Tongue (tissue), 2 donors: ENCODE data around the gene GNAL. TPM values are rescaled to one million over a fixed set of nuclear protein-coding genes. Genes with fewer than 3 reads are reported as not detected.
"Not testable (repeated sequence)": the region's sequence is repeated elsewhere in the genome, so short reads cannot be mapped to it uniquely, and the experiment has no call there.

Source experiments
- DNase-seq: peaks from one replicate; pipeline ENCODE4 v3.0.0-alpha.2; 2015
- total RNA-seq: library from RNA; depleted of rRNA; stranded (reverse); fragments of >200 nt; gene quantifications from one replicate; pipeline ENCODE4 v1.2.3, GENCODE V29; 2014

GNAL gene
- total RNA-seq, result 3.9 TPM

DNA sequence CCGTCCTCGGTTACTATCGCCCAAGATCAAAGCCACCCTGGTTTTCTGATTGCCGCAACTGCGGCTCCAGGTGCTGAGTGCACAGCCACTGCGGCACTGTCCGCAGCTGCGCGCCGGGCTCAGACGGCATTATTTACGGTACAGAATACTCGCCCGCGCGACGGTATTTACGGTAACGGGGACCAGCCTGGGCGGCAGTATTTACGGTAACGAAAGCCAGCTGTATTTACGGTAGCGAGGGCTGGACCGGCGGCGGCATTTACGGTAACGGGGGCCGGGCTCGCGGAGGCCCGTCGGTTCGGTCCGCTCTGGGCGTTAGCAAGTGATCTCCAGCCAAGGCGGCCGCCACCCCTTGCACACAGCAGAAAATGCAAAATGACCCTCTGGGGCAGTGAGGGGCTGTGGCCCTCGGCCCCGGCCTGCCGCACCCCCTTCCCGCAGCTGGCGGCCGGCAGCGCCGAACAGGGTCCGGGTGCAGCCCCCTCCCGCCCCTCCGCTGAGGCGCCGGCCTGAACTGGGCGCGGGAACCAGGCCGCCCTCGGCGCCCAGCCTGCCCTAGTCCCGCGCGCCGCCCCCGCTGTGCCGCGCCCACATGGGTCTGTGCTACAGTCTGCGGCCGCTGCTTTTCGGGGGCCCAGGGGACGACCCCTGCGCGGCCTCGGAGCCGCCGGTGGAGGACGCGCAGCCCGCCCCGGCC is at the start of gene GNAL:
Gene GNAL, plus strand, starts transcription at position 293 of the 697 bp plus-strand sequence. Its CDS starts 300 bp downstream, at position 593.
- DNase-seq, result peak; percentile 91

DNA sequence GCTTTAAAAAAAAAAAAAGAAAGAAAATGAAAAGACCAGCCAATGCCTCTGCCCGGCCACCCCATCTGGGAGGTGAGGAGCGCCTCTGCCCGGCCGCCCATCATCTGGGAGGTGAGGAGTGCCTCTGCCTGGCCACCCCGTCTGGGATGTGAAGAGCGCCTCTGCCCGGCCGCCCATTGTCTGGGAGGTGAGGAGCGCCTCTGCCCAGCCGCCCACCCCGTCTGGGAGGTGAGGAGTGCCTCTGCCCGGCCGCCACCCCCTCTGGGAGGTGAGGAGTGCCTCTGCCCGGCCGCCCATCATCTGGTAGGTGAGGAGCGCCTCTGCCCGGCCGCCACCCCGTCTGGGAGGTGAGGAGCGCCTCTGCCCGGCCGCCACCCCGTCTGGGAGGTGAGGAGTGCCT is 41.8 kb upstream of the GNAL start:
- DNase-seq, result not testable (repeated sequence)

DNA sequence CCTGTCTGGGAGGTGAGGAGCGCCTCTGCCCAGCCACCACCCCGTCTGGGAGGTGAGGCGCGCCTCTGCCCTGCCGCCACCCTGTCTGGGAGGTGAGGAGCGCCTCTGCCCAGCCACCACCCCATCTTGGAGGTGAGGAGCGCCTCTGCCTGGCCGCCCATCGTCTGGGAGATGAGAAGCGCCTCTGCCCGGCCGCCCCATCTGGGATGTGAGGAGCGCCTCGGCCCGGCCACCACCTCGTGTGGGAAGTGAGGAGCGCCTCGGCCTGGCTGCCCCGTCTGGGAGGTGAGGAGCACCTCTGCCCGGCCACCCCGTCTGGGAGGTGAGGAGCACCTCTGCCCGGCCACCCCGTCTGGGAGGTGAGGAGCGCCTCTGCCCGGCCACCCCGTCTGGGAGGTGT is 41.3 kb upstream of the GNAL start:
- DNase-seq, result not testable (repeated sequence)

DNA sequence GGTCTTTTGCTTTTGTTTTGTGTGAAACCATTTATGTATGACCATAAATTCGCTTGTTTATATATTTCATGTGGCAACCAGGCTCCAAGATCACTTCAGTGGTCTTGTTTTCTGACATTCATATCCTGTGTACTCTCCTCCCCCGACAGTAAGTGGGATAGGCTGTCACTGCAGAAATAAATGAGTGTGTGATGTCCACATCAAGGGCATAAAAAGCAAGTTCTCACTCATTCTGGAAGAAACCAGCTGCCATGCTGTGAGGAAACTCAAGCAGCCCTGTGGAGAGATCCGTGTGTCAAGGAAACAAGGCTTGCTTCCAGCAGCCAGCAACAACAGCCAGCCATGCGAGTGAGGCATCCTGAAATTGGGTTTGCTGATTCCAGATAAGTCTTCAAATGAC is 39.2 kb upstream of the GNAL start:
- no peak for DNase-seq

DNA sequence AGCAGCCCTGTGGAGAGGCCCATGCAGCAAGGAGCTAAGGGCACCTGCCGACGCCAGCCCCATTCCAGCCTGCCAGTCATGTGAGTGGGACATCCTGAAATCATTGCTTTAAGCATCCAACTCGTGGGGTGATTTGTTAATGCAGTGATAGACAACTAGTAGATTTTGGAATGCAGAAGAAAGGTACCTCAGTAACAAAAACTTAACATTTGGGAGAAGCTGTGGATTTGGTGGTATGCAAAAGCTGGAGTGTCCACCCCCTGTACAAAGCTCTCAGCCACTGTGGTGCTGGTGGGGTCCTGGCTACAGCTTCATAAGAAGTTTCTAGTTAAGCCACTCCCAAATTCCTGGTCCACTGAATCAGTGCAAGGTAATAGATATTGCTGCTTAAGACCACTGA is 37.2 kb upstream of the GNAL start:
- no peak for DNase-seq

DNA sequence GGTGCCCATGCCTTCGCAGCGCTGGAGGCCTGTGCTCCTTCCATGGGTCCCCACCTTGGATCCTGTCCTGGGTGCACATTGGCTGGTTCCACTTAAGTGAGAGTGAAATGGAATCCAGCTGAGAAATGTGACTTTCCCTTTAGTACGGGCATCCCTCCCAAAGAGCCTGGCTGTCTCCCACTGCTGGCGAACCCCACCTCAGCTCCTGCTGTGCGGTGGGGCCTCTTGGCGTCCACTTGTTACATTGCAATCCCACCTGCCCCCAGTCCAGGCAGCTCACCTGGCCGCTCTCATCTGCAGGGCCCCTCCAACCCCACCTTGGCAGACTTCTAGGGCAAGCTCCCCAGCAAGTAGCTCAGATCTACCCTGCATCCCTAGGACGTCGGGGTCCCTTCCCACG is 35.5 kb upstream of the GNAL start:
- DNase-seq, result no peak

DNA sequence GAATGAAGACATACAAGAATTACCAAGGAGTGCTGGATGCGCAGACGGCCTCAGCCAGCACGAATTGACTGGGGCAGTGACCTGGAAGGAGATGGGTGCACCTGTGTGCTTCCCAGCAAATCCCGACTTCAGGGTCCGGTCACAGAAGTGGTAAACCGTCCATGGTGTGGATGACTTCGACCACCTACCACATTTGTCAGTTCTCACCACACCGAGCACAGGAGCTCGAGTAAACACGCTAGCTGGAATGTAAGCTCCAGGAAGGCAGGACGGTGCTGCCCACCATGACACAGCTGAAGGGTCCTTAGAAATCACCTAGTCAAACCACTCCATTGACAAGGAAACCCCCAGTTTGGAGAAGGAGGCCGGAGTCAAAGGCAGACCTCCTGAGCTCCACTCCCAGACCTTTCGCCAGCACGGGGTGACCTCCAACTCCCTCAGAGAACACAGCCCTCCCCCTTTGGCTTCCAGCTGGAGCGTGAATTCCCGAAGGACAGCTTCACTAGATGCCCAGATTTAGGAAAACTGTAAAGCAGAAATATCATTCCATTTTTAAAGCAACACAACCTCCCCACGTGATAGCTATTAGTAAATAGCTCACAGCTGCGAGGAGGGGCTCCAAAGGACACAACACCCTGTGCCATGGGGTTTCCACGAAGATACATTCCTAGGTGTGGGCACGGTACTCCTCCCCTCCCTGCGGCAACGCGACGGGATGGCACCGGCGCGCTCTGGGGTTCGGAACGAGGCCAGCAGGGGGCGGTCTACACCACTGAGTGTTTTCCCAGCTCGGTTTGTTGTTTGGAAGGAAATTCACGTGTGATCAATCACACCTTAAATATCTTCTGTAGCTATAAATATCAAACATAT is 34.1 kb upstream of the GNAL start:
- peak; percentile 59 for DNase-seq

DNA sequence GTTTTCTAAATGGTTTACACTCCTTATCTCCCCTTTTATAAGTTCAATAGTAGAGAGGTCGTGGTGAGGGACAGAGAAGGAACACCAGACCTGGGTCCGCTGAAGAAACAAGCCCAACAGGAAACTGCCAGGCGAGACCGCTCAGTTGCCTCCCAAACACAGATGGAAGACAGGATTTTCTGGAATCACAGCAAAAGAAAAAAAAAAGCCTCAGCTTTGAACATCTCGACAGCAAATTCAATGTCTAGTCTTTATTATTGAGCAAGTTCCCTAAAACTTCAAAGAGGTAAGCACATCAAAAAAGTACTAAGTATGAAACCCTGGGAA is 33.5 kb upstream of the GNAL start:
- no peak for DNase-seq

DNA sequence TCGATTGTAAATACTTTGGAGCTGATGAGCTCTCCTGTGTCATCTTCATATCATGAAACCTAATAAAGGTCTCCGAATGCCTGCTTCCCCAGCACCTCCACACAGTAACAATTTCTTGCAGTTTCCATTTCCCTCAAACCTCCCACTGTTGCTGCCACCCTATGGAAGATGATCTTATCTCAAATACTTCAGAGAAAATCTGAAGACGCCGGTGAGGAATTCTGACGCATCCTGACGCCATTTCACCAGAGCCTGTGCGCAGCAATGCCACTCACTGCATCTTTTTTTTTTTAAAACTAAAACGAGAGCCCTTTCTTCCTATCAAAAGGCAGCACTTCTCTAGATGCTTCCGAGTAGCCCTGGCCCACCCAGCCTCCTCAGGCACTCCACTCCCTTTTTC is 31.9 kb upstream of the GNAL start:
- DNase-seq, result no peak

DNA sequence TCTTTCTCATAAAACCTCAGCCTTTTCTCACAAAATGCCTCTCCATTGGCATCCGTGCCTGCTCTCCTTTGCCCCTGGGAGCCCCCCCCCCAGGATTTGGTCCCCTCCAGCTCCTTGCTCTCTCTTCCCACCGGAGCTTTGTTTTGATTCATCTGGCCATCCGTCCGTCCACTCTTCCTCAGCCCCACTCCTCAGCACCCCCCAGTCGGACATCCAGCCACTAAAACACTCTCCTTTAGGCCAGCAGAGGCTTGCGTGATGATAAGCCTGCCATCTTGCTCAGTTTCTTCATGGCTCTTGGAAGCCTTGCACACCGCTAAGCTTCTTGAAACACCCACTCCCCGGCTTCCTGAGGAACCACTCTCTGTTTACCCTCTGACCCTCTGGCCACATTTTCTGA is 31.5 kb upstream of the GNAL start:
- DNase-seq, result no peak

DNA sequence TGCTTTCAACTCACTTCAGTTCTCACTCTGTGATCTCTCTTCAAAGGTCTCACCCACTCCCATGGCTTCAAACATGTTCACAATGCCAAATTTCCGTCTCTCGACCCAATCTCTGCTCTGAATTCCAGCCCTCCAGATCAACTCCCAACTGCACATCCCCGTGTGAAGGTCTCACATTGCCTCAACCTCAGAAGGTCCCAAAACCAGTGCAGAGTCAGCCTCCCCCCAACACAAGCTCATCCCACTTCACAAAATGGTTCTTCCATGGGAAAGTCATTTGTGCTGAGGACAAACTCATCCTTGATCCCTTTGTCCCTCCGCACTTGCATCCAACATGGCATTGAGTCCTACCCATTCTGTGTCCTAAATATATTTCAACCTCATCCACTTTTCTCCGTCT is 31.0 kb upstream of the GNAL start:
- no peak for DNase-seq

DNA sequence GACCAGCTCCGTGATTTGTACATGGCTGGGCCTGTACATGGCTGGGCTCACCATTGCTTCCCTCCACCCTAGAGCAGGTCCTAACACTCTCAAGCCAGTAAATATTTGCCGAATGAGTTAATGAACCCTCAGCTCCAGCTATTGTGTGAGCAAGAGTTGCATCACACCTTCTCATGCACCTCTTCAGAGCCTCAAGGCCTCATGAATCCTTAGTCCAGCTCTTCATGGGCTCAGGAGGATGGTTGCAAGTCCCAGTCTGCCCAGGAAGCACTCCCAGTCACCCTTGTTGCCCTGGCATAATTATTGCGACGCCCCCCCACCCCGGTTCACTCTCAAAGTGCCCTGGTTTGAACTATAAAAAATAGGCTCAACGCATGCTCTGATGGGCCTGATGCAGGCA is 30.1 kb upstream of the GNAL start:
- no peak for DNase-seq

DNA sequence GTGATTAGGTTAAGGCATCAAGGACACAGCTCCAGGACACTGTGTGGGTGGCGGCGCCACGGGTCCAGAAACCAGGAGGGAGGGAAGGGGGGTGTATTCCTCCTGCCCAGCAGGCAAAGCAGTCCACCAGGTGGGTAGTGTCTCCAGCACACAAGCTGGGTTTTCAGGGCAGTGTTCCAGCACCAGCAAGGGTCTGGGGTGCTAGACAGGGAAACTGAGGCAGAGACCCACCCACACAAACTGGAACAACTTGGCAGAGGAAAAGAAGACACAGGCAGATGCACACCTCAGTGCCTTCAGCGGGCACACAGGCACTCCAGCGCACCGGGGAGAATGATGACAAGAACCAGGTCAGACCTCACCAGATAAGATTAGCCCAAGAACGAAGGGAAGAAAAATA is 28.4 kb upstream of the GNAL start:
- DNase-seq, result no peak

DNA sequence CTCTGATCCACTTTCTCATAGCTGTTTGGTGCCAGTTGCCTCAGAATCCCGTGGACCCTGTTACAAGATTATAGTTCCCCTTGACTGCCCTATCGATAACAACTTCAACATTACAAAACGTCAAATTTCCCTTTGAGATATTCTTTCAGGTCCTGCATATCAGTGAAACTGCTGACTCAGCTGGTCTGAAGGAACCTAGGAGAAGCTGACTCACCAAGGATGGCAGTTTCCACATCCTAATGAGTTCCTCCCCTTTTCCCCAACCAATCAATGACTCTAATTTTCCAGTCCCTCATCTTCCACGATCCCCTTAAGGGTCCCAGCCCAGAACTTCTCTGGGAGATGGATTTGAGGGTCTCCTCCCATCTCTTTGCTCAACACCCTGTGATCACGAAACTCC is 27.6 kb upstream of the GNAL start:
- DNase-seq, result no peak

DNA sequence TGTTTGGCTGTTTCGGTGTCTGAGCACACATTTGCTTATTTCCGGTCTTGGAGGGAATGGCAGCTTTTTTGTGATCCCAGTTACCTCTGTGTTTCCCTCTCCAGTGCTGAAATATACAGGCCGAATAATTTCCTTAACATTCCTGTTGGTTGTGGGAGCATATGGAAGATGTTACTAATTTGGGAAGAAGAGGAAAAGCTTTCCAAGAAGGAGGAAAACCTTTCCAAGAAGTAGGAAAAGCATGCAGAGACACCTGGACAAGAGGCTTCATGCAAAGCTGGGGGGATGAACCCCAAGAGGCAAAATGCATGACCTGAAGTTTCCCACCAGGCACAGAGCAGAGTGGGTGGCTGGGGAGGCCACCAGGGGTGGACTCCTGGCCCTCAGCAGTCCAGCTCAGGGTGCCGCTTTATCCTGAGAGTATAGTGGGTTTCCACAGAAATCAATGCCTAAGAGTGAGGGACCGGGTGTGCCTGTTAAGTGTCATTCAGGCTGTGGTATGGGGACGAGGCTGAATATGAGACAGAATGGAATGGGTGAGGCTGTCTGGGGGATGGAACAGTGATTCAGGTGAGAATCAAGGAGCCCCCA is 25.5 kb upstream of the GNAL start:
- no peak for DNase-seq

DNA sequence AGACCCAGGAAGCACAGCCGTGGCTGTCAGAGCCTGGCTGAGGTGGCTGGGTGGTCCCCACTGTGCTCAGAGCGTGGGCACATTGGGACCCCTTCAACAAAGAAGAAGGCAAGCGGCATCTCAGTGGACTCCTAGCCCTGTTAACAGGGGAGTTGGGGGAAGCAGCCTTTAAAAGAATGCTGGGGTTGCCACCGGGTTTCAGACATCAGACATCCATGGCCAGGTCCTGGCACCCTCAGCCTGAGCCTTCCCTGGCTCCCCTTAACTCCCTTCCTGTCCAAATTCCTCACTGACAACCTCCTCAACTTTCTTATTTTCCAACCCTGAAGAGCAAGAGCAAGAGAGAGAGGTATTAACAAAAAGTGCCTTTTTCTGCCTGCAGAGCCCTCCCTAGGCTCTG is 24.8 kb upstream of the GNAL start:
- no peak for DNase-seq

DNA sequence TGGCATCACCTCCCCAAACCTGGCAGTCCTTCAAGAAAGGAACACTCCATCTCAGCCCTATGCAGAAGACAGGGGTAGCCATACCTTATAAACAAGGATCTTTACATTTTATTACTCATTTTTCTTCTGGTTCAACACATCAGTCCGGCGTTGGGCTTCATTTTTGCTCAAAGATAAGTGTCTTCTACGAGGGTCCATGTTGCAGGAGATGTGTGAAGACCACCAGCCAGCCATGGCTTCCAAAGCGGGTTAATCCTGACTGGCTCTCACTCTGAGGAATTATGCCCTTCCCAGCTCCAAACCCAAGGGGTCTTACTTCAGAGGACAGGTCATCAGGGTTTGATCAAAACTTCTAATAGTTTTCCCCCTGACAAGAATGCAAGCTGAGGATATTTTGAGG is 23.9 kb upstream of the GNAL start:
- no peak for DNase-seq

DNA sequence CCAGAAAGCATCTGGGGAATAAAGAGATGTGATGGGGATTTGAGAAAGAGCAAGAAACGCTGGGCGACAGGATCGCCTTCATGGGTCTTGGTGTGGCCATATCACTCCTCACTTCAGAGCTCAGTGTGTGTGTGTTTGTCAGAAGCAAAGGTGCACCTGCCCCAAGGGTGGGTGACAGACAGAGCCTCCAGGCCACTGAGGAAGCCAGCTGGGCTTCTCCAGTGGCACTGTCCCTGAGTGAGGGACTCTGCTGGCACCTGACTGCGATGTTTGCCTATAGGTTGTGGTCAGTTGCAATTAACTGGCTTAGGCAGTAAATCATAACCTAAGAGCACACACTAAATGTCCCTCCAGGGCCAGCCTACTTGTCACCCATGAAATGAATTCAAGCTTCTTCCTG is 23.5 kb upstream of the GNAL start:
- no peak for DNase-seq

DNA sequence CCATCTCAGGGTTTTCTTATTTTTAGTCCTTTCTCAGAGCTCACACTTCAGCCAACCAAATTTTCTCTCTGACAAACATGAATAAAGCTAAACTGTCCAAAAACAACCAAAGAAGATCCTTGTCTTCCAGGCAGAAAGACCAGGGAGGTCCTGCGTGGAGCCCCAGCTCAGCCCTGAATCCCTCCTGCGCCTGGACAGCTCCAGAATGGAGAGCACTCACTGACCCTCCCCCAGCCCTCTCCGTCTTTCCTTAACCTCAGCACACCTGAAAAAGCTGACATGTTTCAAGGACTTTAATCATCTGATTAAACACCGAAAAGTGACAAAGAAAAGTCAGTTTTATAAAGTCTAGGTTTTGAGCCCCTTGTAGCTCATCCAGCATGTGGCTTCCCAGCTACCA is 22.9 kb upstream of the GNAL start:
- no peak for DNase-seq

DNA sequence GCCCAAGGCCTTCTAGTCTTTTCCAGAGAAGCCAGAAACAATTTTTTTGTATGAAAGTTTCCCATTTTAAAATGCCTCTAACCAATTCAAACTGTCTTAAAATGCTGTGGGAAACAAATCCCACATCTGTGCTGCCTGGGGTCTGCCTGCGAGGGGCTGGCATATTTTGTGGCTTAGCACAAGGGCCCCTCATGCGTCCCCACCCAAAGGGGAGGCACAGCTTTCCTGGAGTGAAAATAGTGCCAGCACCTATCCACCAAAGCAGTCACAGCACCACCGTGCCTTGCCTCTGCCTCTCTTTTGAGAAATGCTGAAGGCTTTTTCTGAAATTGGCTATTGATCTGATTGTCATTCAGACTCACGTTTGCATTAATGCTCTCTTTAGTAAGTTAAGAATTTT is 22.2 kb upstream of the GNAL start:
- DNase-seq, result no peak

DNA sequence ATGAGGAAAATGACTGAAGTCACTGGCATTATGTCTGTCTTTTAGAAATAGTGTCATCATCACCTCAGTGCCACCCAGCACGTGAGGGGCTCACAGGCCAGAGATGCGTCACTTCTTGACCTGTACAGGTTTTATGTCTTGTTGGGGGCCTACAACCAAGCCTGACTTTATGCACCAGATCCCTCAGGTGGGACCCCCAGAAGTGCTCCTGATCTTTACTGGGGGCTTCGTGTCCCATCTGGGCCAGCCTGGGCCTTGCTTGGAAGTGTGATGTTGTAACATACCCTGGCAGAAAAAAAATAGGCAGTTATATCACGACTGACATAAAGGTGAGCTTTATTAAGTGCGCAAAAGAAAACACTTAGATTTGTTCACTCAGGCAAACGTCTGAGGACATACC is 21.5 kb upstream of the GNAL start:
- no peak for DNase-seq

DNA sequence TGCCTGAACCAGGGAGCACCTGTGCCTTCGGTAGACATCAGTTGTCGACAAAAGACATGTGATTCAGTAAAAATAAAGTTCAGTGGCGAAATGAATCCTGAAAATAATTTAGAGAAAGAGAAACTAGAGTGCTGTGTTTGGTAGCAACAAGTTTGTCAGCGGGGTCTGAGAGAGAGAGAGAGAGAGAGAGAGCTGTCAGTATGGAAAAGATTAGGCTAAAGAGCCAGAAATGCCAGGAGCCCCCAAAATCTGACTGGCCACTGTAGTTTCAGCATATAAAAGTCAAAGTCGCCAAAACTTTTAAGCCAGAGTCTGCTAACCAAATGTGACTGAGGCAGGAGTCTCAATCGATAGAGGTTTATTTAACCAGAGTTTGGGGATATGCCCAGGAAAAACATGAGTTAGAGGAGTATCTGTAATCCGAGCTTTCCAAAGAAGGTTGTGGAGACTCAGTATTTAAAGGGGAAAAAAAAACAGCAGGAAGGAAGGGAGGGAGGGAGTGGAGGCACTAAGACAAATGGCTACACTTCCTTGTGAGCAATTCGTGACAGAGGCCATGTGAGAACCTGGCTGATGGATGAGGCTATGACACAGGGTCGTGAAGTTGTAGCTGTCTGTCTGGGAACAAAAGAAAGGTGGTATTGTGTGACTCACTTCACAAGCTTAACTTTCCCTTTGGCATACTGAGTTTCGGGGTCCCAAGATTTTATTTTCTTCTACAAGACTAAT is 20.5 kb upstream of the GNAL start:
- no peak for DNase-seq
